ENCODE measurements around the gene CDC42SE1.

- no peak for TF ChIP-seq CTCF (conservative IDR thresholded peaks at IDR 0.05; ENCODE audit: low read length)
- TF ChIP-seq EZH2phosphoT487 (IDR thresholded peaks at IDR 0.05; ENCODE audit: borderline replicate concordance) = no peak
Observed at GRCh38 chr1:151050051-151050688, 9.3 kb downstream of the CDC42SE1 start.
